Measurements from ENCODE around the gene ARX.

DNA sequence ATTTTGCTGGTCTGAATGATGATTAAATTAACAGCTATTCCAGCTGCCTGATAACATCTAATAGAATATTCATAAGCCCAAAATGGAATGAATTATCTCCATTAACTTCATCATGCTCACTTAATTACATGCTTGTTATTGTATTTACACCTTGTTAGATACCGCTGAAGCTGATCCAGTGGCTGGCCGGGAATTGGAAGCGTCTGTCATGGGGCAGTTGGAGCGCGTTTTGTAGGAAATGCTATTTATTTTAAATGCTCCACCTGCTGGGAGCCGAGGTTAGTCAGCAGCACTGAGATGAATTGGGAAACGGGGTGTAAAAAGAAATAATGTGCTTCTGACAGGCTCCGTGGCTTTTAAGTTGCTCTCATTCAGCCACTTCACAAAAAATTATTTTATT lies 25.2 kb downstream of the ARX start:
- TF ChIP-seq, protein P1, sequence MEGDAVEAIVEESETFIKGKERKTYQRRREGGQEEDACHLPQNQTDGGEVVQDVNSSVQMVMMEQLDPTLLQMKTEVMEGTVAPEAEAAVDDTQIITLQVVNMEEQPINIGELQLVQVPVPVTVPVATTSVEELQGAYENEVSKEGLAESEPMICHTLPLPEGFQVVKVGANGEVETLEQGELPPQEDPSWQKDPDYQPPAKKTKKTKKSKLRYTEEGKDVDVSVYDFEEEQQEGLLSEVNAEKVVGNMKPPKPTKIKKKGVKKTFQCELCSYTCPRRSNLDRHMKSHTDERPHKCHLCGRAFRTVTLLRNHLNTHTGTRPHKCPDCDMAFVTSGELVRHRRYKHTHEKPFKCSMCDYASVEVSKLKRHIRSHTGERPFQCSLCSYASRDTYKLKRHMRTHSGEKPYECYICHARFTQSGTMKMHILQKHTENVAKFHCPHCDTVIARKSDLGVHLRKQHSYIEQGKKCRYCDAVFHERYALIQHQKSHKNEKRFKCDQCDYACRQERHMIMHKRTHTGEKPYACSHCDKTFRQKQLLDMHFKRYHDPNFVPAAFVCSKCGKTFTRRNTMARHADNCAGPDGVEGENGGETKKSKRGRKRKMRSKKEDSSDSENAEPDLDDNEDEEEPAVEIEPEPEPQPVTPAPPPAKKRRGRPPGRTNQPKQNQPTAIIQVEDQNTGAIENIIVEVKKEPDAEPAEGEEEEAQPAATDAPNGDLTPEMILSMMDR (IDR thresholded peaks at IDR 0.05 in 4 of 5, conservative IDR thresholded peaks at IDR 0.05 in 1 of 5) = no peak
- TF ChIP-seq POLR2A (IDR thresholded peaks at IDR 0.05) = no peak

Measured in gastrocnemius medialis (tissue), 4 donors.